ENCODE results near the gene ZNF804A. TPM values are rescaled to one million over a fixed set of nuclear protein-coding genes. Genes with fewer than 3 reads are reported as not detected.

Gene ZNF804A
- total and polyA plus RNA-seq, 2 of the 8 experiments (the other 6 are each of a cell fraction or from before 2014, with no cell fraction given) = 0.02 TPM; not detected in 1

- H3K18ac ChIP-seq (ENCODE audit: extremely low read depth, low read length) = no peak overlapping the region
- H3K27me3 ChIP-seq (replicated peaks in 1 of 4; ENCODE audit: control insufficient read depth in 3 of 4, extremely low read depth in 1 of 4, insufficient read depth in 3 of 4, low read length in 3 of 4) = no peaks in the 10 kb centered on the region
- no peak overlapping the region for H2BK20ac ChIP-seq (ENCODE audit: low read length)
- H3K4me1 ChIP-seq (replicated peaks in 1 of 4; ENCODE audit: control insufficient read depth in 3 of 4, insufficient read depth in 4 of 4, low read length in 3 of 4) = no peaks in the 10 kb centered on the region; a peak in 1 of 7 replicates
- H3K9ac ChIP-seq (replicated peaks in 1 of 4; ENCODE audit: extremely low read depth in 1 of 4, low read depth in 3 of 4, low read length in 3 of 4) = no peak overlapping the region
- H3K14ac ChIP-seq (ENCODE audit: insufficient read length) = no peak overlapping the region
- H3K23ac ChIP-seq (ENCODE audit: insufficient read length) = no peak overlapping the region
- H2BK5ac ChIP-seq (ENCODE audit: low read depth, low read length) = no peak overlapping the region
- POLR2A ChIA-PET (ENCODE audit: partially characterized antibody) = no interaction called here
- H3K79me1 ChIP-seq (ENCODE audit: low read depth, low read length) = no peaks in the 10 kb centered on the region
- no peak overlapping the region for H4K5ac ChIP-seq (ENCODE audit: insufficient read length, low read depth, low read length)
- H2BK15ac ChIP-seq (ENCODE audit: low read length) = no peak overlapping the region
- H3K27ac ChIP-seq (ENCODE audit: low read depth, low read length) = no peak overlapping the region
- H4K8ac ChIP-seq (ENCODE audit: extremely low read depth, insufficient read depth, low read length) = no peak overlapping the region
- H3K9me3 ChIP-seq (ENCODE audit: insufficient read depth in 2 of 2, low read depth in 1 of 2, low read length in 1 of 2) = no peaks in the 10 kb centered on the region
- H3K4me3 ChIP-seq (ENCODE audit: extremely low read depth in 1 of 4, insufficient read depth in 2 of 4, low read depth in 3 of 4, low read length in 4 of 4) = no peak overlapping the region
- WGBS, 2 experiments (ENCODE audit: extremely low coverage in 1 of 2, insufficient coverage in 1 of 2, insufficient read length in 1 of 2, insufficient replicate concordance in 2 of 2, low coverage in 1 of 2, low lambda C conversion rate in 2 of 2, missing lambda C conversion rate in 1 of 2) = 93% methylated on average over 4 of the region's 4 CpGs; no CpG with 5 or more reads in 1 of the 2 experiments
- H2AK5ac ChIP-seq (ENCODE audit: low read depth, low read length) = no peak overlapping the region
- DNase-seq (ENCODE audit: low read depth in 1 of 2, low spot score in 2 of 2) (no peak), FAIRE-seq (no peak)
- no peak overlapping the region for H3K4ac ChIP-seq (replicated peaks; ENCODE audit: insufficient read length, low read depth, low read length)
- H2AFZ ChIP-seq (ENCODE audit: low read length) = no peak overlapping the region
- H2BK120ac ChIP-seq (replicated peaks; ENCODE audit: low read depth, low read length) = no peak overlapping the region
- CTCF ChIA-PET (ENCODE audit: partially characterized antibody) = interaction anchor here (1.2 kb wide), 1 partner anchor 15 kb away, joined by 4 read pairs; no protein-coding TSS in a partner anchor
- no peaks in the 10 kb centered on the region for H3K23me2 ChIP-seq (ENCODE audit: low read depth, low read length)
- no peak for TF ChIP-seq GABPA (IDR thresholded peaks at IDR 0.05; ENCODE audit: borderline replicate concordance, insufficient read depth, low read length)
- TF ChIP-seq JUN (IDR thresholded peaks at IDR 0.05; ENCODE audit: low read depth, low read length) = no peak
- no peak for TF ChIP-seq EZH2 (IDR thresholded peaks at IDR 0.05; ENCODE audit: low read depth, low read length, severe bottlenecking)
- no peak for TF ChIP-seq HDAC6 (IDR thresholded peaks at IDR 0.05; ENCODE audit: low read depth, low read length)
- TF ChIP-seq KDM5A (IDR thresholded peaks at IDR 0.05; ENCODE audit: low read length) = no peak
- no peak for TF ChIP-seq RFX5 (IDR thresholded peaks at IDR 0.05; ENCODE audit: borderline replicate concordance, low read depth, low read length)
- TF ChIP-seq SRF (IDR thresholded peaks at IDR 0.05; ENCODE audit: low read depth, low read length) = no peak
- no peak for TF ChIP-seq KDM4A (IDR thresholded peaks at IDR 0.05; ENCODE audit: low read depth, low read length, severe bottlenecking)
- TF ChIP-seq POLR2AphosphoS5 (IDR thresholded peaks at IDR 0.05; ENCODE audit: low read depth, low read length) = no peak
- no peak for TF ChIP-seq CTBP2 (IDR thresholded peaks at IDR 0.05; ENCODE audit: borderline replicate concordance, insufficient read depth, insufficient read length, low read length)
- no peak for TF ChIP-seq YY1 (IDR thresholded peaks at IDR 0.05; ENCODE audit: low read depth, low read length)
- H3K79me2 ChIP-seq (ENCODE audit: control insufficient read depth in 1 of 2, insufficient read depth in 2 of 2, low read length in 2 of 2) = no peaks in the 10 kb centered on the region
- no peak overlapping the region for H3K56ac ChIP-seq (replicated peaks; ENCODE audit: insufficient read length, low read depth, low read length)
- no peak overlapping the region for H3K4me2 ChIP-seq (ENCODE audit: insufficient read depth in 1 of 2, low read depth in 2 of 2, low read length in 2 of 2)
- H4K20me1 ChIP-seq (replicated peaks in 1 of 2; ENCODE audit: control insufficient read depth in 1 of 2, insufficient read depth in 2 of 2, low read length in 2 of 2) = no peaks in the 10 kb centered on the region
- no peaks in the 10 kb centered on the region for H3K36me3 ChIP-seq (ENCODE audit: control insufficient read depth in 2 of 4, insufficient read depth in 4 of 4, low read length in 3 of 4)
- H2BK12ac ChIP-seq (ENCODE audit: low read depth, low read length) = no peak overlapping the region
- H4K91ac ChIP-seq (replicated peaks; ENCODE audit: insufficient read length, low read length) = no peak overlapping the region
Observed at GRCh38 chr2:184799379-184799778, 201.1 kb downstream of the ZNF804A start.

Data from H1 (cell line).